HG03469 (cell line): Measurements from ENCODE around the gene SYNGR1.

Source experiments
- ATAC-seq: cut with Tn5 transposase; IDR thresholded peaks from one replicate; pipeline ENCODE4 v1.9.1; 2021; ENCODE audit warnings: mild to moderate bottlenecking, moderate library complexity, moderate number of reproducible peaks; ENCODE audit not compliant: unreplicated experiment

SYNGR1 gene, protein sequence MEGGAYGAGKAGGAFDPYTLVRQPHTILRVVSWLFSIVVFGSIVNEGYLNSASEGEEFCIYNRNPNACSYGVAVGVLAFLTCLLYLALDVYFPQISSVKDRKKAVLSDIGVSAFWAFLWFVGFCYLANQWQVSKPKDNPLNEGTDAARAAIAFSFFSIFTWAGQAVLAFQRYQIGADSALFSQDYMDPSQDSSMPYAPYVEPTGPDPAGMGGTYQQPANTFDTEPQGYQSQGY

DNA sequence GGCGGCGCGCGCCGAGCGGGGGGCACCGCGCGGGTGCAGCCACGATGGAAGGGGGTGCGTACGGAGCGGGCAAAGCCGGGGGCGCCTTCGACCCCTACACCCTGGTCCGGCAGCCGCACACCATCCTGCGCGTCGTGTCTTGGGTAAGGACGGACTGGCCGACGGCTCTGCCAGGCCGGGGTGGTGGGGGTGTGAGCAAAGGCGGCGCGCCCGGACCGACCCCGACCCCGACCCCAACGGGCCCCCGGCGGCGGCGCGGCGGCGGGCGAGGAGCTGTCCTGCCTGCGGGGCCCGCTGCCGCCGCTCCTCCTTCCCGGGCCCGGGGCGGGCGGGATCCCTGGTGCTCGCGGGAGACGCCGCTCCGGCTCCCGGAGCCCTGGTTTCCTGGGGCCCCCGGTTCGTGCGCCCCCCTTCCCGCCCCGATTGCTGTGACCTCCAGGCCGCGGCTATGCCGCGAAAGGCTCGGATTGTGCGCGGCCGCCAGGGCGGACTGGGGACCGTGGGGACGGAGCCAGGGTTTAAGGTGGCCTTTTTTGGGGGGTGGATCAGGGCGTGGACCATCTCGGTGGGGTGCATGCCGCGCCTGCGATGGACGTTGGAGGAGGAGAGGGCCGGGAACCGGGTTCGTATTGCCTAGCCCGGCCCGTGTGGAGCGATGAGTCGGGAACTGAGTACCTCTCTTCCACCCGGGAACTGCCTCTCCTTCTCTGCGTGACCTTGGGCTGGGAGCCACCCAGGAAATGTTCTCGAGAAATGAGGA, at the start of gene SYNGR1:
Gene SYNGR1, plus strand, starts transcription at position 25 of the 760 bp plus-strand sequence. Its CDS starts 20 bp downstream, at position 45.
- ATAC-seq = no peak

DNA sequence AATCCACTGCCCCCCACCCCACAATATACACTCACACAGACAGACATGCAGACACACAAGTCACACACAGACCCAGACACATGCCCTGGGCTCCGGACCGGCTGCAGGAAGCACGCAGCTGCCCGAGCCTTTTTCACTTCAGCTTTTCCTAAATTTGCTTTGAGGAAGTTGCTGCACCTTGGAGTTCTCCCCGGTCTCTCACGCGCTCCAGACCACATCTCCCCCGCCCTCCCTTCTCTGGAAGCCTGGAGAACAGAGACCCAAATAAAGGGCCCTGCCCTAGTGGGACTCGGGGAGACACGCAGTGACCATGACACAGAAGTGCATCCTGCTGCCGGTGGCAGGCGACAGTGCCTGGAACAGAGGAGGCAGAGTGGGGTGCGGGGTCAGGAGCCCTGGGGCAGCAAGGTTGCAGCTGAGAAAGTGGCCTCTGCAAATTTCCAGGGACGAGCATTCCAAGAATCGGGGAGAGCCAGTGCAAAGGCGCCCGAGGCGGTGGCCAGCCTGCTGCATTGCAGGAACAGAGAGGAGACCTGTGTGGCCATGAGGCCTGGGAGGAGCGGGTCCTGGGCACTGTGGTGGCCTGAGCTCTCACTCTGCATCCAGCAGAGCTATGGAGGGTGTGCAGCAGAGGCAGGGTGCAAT, 49.5 kb upstream of the SYNGR1 start:
- no peak for ATAC-seq

DNA sequence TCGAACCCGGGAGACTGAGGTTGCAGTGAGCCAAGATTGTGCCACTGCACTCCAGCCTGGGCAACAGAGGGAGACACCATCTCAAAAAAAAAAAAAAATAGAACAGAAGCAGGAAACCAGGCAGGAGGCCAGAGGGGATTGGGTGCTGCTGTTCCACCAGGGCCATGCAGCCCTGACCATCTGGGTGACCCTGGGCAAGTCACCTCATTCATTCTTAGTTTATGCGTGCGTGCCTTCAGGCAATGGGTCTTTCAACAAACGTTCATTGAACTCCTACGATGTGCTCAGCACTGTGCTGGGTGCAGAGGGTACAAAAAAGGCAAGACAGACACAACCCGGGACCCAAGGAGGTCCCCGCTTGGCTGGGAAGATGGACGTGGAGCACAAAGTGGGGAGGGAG, 48.7 kb upstream of the SYNGR1 start:
- ATAC-seq = no peak

DNA sequence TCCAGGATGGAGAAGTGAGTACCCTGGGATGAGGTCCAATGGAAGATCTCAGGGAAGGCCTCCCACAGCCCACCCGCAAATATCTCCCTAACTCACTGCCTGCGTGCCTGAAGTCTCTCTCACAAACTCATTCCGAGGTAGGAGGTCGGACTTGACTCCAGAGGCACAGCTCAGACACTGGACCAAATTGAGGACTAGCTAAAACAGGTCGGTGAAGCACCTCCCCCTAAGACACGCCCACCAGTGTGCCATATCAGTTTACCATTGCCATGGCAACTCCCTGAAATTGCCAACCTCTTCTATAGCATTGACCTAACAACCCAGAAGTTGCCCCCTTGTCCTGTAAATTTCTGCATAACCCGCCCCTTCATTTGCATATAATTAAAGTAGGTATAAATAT, 47.9 kb upstream of the SYNGR1 start:
- no peak for ATAC-seq

DNA sequence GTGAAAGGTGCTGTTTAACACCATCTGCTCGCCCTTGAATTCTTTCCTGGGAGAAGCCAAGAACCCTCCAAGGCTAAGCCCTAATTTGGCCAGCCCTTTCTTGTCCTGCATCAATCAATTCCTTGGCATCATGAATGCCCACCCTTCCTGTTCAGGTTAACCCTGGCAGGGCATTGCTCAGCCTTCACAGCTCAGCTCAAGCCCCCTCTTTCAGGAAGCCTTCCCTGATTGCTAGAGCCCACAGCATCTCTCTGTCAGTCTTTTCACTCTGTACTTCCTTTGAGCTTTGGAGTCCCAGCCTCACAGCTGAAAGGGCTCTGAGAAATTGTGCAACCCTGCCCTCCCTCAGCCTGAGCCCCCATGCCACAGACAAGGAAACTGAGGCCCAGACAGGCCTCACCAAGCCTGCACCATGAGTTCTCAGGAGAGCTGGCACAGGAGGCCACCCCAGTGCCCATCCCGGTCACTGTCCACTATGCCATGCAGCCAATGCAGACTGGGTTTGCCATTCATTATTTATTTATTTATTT, 47.3 kb upstream of the SYNGR1 start:
- ATAC-seq = no peak

DNA sequence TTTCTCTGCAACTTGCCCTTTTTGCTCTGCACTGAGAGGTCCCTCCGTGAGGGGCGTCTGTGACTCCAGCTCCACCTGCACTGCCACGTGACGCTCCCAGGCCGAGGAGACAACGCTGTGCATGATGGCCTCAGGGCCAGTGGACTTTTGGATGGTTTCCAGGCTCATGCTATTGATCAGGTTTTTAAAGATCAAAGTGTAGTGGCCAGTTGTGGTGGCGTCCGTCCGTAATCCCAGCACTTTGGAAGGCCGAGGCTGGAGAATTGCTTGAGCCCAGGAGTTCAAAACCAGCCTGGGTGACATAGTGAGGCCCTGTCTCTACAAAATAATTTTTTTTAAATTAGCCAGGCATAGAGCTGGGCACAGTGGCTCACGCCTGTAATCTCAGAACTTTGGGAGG, 46.4 kb upstream of the SYNGR1 start:
- no peak for ATAC-seq

DNA sequence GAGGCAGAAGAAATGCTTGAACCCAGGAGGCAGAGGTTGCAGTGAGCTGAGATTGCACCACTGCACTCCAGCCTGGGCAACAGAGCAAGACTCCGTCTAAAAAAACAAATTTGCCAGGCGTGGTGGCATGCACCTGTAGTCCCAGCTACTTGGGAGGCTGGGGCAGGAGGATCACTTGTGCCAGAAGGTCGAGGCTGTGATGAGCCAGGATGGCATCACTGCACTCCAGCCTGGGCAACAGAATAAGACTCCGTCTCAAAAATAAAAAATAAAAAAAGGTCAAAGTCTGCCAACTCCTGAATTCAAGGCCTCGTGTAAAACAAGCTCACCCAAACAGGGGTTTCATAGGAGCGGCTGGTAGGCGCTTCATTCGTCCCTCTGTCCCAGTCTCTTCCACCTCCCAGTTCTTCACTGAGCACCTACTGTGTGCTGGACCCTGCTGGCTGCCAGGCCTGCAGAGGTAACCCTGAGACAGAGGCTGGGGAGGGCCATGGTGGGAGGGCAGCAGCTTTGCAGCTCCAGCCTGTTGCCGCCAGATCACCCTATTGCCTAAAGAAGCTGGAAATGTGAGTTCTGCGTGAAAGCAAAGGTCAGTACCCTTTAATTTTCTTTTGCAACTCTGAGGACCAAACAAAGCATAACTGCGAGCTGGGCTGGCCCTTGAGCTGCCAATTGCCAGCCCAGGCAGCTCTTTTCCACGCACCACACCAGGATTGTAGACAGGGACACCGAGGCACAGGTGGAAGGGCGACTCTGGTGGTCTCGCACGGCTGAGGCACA, 45.7 kb upstream of the SYNGR1 start:
- ATAC-seq = no peak

DNA sequence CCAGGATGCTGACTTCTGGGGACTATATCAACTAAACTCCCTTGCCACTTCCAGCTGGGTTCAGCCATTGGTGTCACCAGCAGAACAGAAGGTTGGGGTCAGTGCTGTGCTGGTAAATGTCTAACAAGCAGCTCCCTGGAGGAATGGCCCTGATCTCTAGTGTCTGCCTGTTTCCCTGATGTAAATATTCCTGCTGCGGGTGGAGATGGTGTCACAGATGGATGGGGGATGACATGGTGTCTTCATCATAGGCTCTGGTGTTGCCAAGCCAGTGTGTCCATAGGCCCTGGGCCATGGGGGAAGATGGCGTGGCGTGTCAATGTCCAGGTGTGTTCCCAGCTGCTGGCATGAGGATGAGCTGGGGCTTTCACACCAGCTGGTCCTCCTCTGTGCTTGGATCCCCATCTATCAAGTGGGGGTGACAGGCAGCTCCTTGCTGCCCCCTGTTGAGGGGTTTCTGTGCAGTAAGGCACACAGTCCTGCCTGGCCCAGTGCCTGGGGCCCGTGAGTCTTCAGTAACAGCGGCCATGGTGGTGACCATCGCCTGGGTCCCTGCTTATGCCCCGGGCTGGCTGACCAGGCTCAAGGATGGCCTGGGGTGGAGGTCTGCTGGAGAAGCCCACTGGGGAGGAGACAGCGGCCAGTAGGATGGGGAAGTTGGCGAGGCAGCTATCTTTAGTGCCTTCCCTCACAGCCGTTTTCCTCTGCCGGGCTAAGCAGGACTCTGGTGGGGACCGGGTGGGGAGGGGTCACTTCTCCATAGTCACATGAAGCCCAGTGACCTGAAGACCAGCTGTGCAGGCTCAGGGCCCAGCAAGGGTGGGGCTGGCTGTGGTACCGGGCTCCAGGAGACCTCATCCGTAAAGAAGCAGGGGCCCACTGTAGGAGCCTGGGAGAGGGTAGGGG, 43.1 kb upstream of the SYNGR1 start:
- no peak for ATAC-seq

DNA sequence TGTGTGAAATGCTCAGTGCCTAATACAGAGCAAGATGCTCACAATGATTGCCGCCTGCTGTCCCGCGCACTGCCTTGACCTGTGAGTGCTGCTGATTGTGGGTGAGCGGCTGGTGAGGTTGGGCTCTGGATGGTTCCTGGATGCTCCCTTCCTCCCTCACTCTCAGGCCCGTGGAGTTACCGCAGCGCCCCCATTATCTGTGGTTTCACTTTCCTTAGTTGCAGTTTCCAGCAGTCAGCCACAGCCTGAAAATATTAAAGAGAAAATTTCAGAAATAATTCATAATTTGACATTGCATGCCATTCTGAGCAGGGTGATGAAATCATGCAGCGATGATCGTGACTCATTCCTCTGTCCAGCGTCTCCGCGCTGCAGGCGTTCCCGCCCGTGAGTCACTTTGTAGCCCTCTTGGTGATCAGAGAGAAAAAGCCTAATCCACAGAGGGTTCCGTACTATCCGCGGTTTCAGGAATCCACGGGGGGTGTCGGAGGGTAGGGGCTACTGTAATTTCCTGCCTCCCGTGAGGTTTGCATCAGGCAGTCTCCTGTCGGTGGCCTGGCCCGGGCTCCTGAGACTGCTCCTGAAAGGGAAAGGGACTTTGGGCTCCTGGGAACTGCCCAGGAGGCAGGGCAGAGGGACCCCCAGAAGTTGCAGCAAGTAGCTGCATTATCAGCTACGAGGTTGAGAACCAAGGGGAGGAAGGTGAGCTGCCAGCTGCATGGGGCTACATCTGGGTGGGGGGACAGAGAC, 41.0 kb upstream of the SYNGR1 start:
- no peak for ATAC-seq

DNA sequence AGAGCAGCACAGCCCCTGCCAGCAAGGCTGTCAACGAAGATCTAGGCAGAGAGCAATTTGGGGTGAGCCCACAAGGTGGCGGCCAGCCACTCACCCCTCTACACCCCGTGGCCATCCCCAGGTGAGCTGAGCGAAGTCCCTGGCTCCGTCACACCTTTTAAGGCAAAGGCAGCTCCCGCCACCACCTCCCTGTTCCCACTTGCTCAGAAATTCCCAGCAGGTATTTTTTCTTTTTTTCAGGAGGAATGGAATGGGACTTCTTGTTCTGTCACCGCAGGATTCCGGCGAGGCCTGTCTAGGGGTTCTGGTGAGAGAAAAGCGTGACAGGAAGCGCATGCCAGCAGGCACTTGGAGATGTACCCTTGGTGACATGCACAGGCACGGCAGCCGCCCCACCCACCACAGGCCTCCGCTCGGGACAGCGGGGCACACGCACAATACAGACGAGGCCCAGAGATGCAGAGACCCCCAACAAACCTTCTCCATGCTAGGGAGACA, 40.4 kb upstream of the SYNGR1 start:
- ATAC-seq = no peak

DNA sequence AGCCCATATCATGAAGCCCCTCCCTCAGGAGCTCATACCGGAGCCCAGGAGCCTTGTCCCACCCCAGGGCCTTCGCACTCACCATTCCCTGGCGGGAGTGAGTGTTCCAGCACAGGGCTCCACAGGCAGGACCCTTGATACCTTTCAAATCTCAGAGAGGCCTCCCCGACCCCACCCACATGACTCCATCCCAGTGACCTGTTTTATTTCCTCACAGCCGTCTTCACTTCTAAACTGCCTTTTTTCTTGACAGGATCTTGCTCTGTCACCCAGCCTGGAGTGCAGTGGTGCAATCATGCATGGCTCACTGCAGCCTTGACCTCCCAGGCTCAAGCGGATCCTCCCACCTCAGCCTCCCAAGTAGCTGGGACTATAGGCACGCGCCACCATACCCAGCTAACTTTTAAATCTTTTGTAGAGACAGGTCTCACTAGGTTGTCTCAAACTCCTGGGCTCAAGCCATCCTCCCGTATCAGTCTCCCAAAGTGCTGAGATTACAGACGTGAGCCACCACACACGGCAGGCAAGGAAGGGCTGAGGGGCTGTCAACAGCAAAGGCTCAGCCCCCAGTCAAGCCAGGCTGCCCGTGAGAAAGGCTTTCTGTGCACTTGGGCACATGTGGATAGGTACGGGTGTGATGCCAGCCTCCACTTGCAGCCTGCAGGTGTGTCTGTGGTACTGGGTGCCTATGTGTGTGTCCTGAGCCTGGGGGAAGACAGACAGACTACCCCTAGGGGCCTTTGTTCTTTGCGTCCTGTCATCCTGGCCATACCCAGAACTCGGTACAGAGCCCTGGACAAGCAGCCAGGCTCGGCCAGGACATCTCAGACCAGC, 39.7 kb upstream of the SYNGR1 start:
- ATAC-seq = no peak

DNA sequence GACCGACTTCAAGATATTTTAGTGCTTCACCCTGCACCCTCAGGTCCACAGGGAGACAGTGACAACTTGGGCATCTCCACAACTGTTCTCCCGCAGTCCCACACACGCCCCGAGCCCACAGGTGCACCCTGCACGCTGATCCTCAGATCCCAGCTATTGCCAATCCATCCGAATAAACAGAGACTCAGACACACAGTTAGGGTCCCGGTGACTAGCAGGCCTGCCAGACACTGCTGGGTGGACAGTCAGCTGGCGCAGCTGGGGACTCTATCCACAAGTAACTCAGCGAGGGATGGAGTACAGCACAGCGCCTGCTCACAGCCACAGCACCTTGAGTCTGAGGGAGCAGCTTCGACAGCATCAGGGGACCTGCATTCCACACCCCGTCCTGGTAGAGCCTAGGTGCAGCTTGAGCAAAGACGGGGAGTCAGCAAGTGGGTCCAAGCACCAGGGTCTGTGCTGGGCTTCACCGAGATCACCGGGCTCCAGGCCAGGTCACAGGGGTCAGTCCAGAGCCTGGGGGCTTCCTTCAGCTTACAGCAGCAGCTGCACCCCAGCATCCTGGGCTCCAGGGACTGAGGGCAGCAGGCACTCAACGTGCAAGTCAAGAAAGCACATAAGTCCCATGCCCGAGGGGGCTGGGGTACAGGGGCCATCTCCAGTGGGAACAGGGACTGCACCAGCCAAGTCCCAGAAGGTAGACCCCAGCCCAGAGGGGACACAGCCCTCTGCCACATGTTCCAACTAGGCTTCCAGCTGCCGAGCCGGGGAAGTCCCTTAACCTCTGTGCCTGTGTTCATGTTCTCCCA, 38.0 kb upstream of the SYNGR1 start:
- ATAC-seq = no peak

DNA sequence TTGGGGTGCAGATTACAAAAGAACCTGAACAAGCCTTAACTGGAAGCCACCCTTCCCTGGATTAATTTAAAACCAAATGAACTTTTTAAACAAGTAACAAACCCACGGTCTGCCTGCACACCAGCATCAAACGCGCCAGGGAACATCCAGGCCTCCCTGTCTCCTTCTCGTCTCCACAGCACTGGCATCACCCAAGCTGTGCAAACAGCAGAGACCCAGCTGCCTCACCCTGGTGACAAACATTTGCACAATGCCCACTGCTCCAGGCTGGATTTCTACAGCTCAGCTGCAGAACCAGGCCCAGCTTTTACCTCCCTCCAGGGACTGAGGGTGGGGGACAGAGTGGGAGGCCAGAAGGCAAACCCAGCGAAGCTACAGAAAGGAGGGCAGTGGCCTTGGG, 37.4 kb upstream of the SYNGR1 start:
- no peak for ATAC-seq

DNA sequence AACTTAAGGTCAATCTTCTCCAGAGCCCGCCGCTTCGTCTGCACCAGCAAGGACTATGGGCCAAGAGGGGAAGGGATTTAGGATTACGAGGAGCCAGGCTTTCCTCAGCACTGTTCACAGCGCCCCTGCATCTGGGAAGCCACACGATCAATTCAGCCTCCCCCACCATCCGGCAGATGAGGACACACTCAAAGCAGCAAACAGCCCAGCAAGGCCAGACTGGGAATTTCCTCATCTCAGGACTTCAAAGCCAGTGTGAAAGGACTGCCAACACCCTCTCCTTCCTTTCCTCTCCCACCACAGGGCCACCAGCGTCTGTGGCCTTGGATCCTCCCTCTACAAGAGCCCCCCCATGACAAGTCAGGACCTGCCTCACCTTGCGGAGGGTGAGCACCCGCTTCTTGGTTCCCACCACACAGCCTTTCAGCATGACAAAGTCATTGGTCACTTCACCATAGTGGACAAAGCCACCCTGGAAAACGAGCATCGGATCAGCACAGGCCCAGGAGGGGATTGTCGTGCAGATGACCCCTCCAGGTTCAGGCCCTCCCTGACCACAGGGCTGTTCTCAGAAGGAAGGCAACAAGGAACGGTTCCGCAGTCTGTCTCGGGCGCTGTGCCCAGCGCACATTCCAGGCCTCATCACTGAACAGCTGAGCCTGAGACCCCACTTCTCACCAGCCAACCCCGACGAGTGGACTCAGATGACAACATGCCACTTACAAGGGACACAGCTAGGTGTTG, 36.4 kb upstream of the SYNGR1 start:
- no peak for ATAC-seq

DNA sequence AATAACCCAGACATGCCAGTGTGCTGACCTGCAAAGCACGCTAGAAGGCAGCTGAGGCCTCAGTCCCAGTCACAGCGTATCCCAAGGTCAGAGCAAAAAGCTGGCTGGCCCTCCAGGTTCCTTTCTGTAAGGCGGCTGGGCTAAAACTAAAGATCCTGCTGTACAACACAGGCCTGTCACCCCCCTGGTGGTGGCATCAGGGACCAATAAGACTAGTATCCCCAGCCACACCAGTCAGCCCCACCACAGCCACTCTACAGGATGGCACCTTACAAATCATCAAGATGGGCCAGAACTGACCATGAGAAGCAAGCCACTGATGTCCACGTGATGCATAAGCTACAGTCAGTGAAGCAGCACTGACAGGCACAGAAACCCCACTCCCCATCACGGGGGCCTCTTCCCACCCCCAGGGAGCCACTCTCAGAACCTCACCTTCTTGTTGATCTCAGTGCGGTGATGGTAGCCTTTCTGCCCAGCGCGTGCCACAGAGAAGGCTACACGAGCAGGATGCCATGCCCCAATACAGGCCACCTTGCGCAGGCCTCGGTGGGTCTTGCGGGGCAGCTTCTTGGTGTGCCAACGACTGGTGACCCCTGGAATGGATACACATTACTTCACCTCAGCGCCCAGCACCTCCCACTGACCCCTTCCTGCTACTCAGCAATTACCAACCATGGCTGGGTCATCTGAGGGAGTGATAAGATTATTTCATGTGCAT, 35.4 kb upstream of the SYNGR1 start:
- no peak for ATAC-seq

DNA sequence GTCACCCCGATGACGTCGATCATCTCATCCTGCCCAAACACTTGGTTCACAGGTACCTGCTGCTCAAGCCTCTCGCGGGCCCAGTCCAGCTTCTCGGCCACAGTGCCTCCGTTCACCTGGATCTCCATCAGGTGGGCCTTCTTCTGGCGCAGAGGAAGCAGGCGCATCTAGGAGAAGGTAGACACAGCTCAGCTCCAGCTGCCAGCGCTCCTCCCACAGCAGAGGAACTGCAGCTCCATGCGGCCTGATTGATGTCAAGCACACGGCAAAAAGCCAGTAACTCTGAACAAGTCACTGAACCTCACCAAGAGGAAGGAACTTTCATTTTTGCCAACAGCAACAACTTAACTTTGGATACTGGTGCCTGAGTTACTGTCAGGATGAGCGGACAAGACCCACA, 34.4 kb upstream of the SYNGR1 start:
- ATAC-seq = no peak
